H1 (cell line): ENCODE results near the gene HBEGF. TPM values are rescaled to one million over a fixed set of nuclear protein-coding genes. Genes with fewer than 3 reads are reported as not detected.

Source experiments
- CTCF ChIA-PET: fragments of 300-600 bp; sonication (Branson Sonifier 250); formaldehyde crosslinking; loops from one replicate; lab custom pipeline; 2021; ENCODE audit not compliant: partially characterized antibody; lab: Charles Lee
- POLR2A ChIA-PET: fragments of 300-600 bp; sonication (Branson Sonifier 250); formaldehyde crosslinking; loops from one replicate; lab custom pipeline; 2021; ENCODE audit warnings: inconsistent platforms; ENCODE audit not compliant: partially characterized antibody; lab: Charles Lee
- DNase-seq, 2 experiments: peaks; one replicate each; pipeline versions ENCODE4 v3.0.0 to v3.0.0-alpha.2; 2010 to 2022; ENCODE audit warnings: low spot score in 2 of 2, low read depth in 1 of 2, mixed read lengths in 1 of 2
- FAIRE-seq: peaks from 2 replicates; lab custom pipeline; 2011; peaks lifted over from hg19 to GRCh38; lab: Jason Lieb, UNC
- H2AFZ ChIP-seq: 2 replicates; pipeline ENCODE4 v1.8.1; 2012; ENCODE audit warnings: low read length, inconsistent platforms
- H2AK5ac ChIP-seq: 2 replicates; pipeline ENCODE4 v1.6.1; 2013; ENCODE audit warnings: low read depth, low read length
- H2BK120ac ChIP-seq: replicated peaks from 2 replicates; pipeline ENCODE3; 2013; ENCODE audit warnings: low read depth, low read length, inconsistent platforms
- H2BK12ac ChIP-seq: 2 replicates; pipeline ENCODE4 v1.6.1; 2013; ENCODE audit warnings: low read depth, low read length
- H2BK15ac ChIP-seq: 2 replicates; pipeline ENCODE4 v1.6.1; 2013; ENCODE audit warnings: low read length
- H2BK20ac ChIP-seq: 2 replicates; pipeline ENCODE4 v1.6.1; 2013; ENCODE audit warnings: low read length
- H2BK5ac ChIP-seq: 2 replicates; pipeline ENCODE4 v1.6.1; 2013; ENCODE audit warnings: low read depth, low read length
- H3K14ac ChIP-seq: 2 replicates; pipeline ENCODE4 v1.6.1; 2013; ENCODE audit warnings: inconsistent platforms; ENCODE audit not compliant: insufficient read length
- H3K18ac ChIP-seq: 2 replicates; pipeline ENCODE4 v1.6.1; 2013; ENCODE audit warnings: low read length; ENCODE audit errors: extremely low read depth
- H3K23ac ChIP-seq: 2 replicates; pipeline ENCODE4 v1.6.1; 2013; ENCODE audit warnings: inconsistent platforms; ENCODE audit not compliant: insufficient read length
- H3K23me2 ChIP-seq: 2 replicates; pipeline ENCODE4 v1.6.1; 2013; ENCODE audit warnings: low read depth, low read length
- H3K27ac ChIP-seq: 2 replicates; pipeline ENCODE4 v1.6.1; 2011; ENCODE audit warnings: low read depth, low read length, inconsistent platforms
- H3K27me3 ChIP-seq, 4 experiments: replicated peaks in 1 of 4; 1 replicate in 1 of 4; 2 replicates in 3 of 4; pipeline versions ENCODE4 v1.6.1 to v1.8.1; 2011 to 2013; ENCODE audit warnings: low read length in 3 of 4, mild to moderate bottlenecking in 3 of 4, inconsistent platforms in 2 of 4, mixed read lengths in 2 of 4, moderate library complexity in 1 of 4; ENCODE audit not compliant: control insufficient read depth in 3 of 4, insufficient read depth in 3 of 4; ENCODE audit errors: extremely low read depth in 1 of 4
- H3K36me3 ChIP-seq, 4 experiments: 2 replicates each; pipeline versions ENCODE4 v1.6.1 to v1.8.1; 2011 to 2013; ENCODE audit warnings: mild to moderate bottlenecking in 4 of 4, low read length in 3 of 4, moderate library complexity in 2 of 4, control low read depth in 1 of 4, inconsistent platforms in 1 of 4; ENCODE audit not compliant: insufficient read depth in 4 of 4, control insufficient read depth in 2 of 4
- H3K4ac ChIP-seq: replicated peaks from 2 replicates; pipeline ENCODE3; 2013; ENCODE audit warnings: low read length, low read depth, mixed read lengths, inconsistent platforms; ENCODE audit not compliant: insufficient read length
- H3K4me1 ChIP-seq, 4 experiments: replicated peaks in 1 of 4; 1 replicate in 1 of 4; 2 replicates in 3 of 4; pipeline versions ENCODE4 v1.6.1 to v1.8.1; 2011 to 2013; ENCODE audit warnings: low read length in 3 of 4, inconsistent platforms in 2 of 4, mixed read lengths in 1 of 4; ENCODE audit not compliant: insufficient read depth in 4 of 4, control insufficient read depth in 3 of 4
- H3K4me2 ChIP-seq, 2 experiments: 2 replicates each; pipeline versions ENCODE4 v1.6.1 to v1.8.1; 2011 to 2013; ENCODE audit warnings: low read depth in 2 of 2, low read length in 2 of 2, control low read depth in 1 of 2, inconsistent platforms in 1 of 2, mild to moderate bottlenecking in 1 of 2; ENCODE audit not compliant: insufficient read depth in 1 of 2
- H3K4me3 ChIP-seq, 4 experiments: fragments of 200-600, 300-600 bp in 1 of 4; sonication (generic), shearing (Covaris generic), sonication (Bioruptor Twin) in 1 of 4; 2 replicates each; pipeline versions ENCODE4 v1.5.1 to v1.8.1; 2011 to 2016; ENCODE audit warnings: low read length in 4 of 4, low read depth in 3 of 4, control low read depth in 2 of 4, inconsistent platforms in 2 of 4, mild to moderate bottlenecking in 2 of 4, mixed read lengths in 1 of 4, moderate library complexity in 1 of 4; ENCODE audit not compliant: insufficient read depth in 2 of 4; ENCODE audit errors: extremely low read depth in 1 of 4
- H3K56ac ChIP-seq: replicated peaks from 2 replicates; pipeline ENCODE3; 2013; ENCODE audit warnings: low read depth, mild to moderate bottlenecking, mixed read lengths, low read length, inconsistent platforms; ENCODE audit not compliant: insufficient read length
- H3K79me1 ChIP-seq: 2 replicates; pipeline ENCODE4 v1.6.1; 2013; ENCODE audit warnings: low read depth, low read length, control low read depth
- H3K79me2 ChIP-seq, 2 experiments: 2 replicates each; pipeline versions ENCODE4 v1.6.1 to v1.8.1; 2012 to 2013; ENCODE audit warnings: low read length in 2 of 2, mild to moderate bottlenecking in 2 of 2, inconsistent platforms in 1 of 2; ENCODE audit not compliant: insufficient read depth in 2 of 2, control insufficient read depth in 1 of 2
- H3K9ac ChIP-seq, 4 experiments: replicated peaks in 1 of 4; 1 replicate in 1 of 4; 2 replicates in 3 of 4; pipeline versions ENCODE4 v1.6.1 to v1.8.1; 2011 to 2013; ENCODE audit warnings: low read depth in 3 of 4, low read length in 3 of 4, control low read depth in 2 of 4, mild to moderate bottlenecking in 2 of 4, moderate library complexity in 2 of 4, inconsistent platforms in 1 of 4; ENCODE audit errors: extremely low read depth in 1 of 4
- H3K9me3 ChIP-seq, 2 experiments: 2 replicates each; pipeline versions ENCODE4 v1.6.1 to v1.8.1; 2012 to 2013; ENCODE audit warnings: mild to moderate bottlenecking in 2 of 2, moderate library complexity in 2 of 2, control low read depth in 1 of 2, inconsistent platforms in 1 of 2, low read depth in 1 of 2, low read length in 1 of 2, mixed read lengths in 1 of 2; ENCODE audit not compliant: insufficient read depth in 2 of 2
- H4K20me1 ChIP-seq, 2 experiments: replicated peaks in 1 of 2; 2 replicates each; pipeline versions ENCODE3 to v1.8.1; 2011 to 2013; ENCODE audit warnings: inconsistent platforms in 2 of 2, low read length in 2 of 2, mild to moderate bottlenecking in 1 of 2; ENCODE audit not compliant: insufficient read depth in 2 of 2, control insufficient read depth in 1 of 2
- H4K5ac ChIP-seq: 2 replicates; pipeline ENCODE4 v1.6.1; 2013; ENCODE audit warnings: low read length, low read depth, mixed read lengths, inconsistent platforms; ENCODE audit not compliant: insufficient read length
- H4K8ac ChIP-seq: 2 replicates; pipeline ENCODE4 v1.8.0; 2013; ENCODE audit warnings: mild to moderate bottlenecking, moderate library complexity, low read length, inconsistent platforms; ENCODE audit not compliant: insufficient read depth; ENCODE audit errors: extremely low read depth
- H4K91ac ChIP-seq: replicated peaks from 2 replicates; pipeline ENCODE3; 2013; ENCODE audit warnings: low read length, mixed read lengths, inconsistent platforms; ENCODE audit not compliant: insufficient read length
- CBX5 ChIP-seq: fragments of 300-800, 300-1000 bp; sonication (generic); IDR thresholded peaks from 2 replicates; pipeline ENCODE4 v1.7.1; 2016; ENCODE audit warnings: antibody characterized with exemption, low read length, low read depth
- CHD2 ChIP-seq: IDR thresholded peaks from 2 replicates; pipeline ENCODE4 v1.6.1; 2012; ENCODE audit warnings: low read length, improper control_type of control experiment
- CTBP2 ChIP-seq: IDR thresholded peaks from 2 replicates; pipeline ENCODE4 v1.7.0; 2011; ENCODE audit warnings: borderline replicate concordance, mild to moderate bottlenecking, moderate library complexity, mixed read lengths, low read length; ENCODE audit not compliant: insufficient read depth, insufficient read length
- EGR1 ChIP-seq: IDR thresholded peaks from 2 replicates; pipeline ENCODE4 v1.6.1; 2011; ENCODE audit warnings: low read depth, low read length, borderline replicate concordance
- MAFK ChIP-seq: IDR thresholded peaks from 2 replicates; pipeline ENCODE4 v1.6.1; 2012; ENCODE audit warnings: low read depth, mild to moderate bottlenecking, improper control_type of control experiment, low read length
- PHF8 ChIP-seq: fragments of 200-600 bp; sonication (generic); conservative IDR thresholded peaks from 2 replicates; pipeline ENCODE4 v1.7.1; 2012; ENCODE audit warnings: low read depth, mild to moderate bottlenecking, inconsistent platforms, low read length, moderate library complexity
- POLR2A ChIP-seq, 2 experiments: IDR thresholded peaks; 1 replicate in 1 of 2; 2 replicates in 1 of 2; pipeline ENCODE4 v1.6.1; 2011; ENCODE audit warnings: low read depth in 2 of 2, low read length in 2 of 2, mild to moderate bottlenecking in 2 of 2; ENCODE audit errors: control extremely low read depth in 1 of 2
- RNF2 ChIP-seq: fragments of 200-900, 300-1000 bp; sonication (generic); IDR thresholded peaks from 2 replicates; pipeline ENCODE4 v1.7.1; 2016; ENCODE audit warnings: borderline replicate concordance, low read depth, mild to moderate bottlenecking, antibody characterized with exemption, low read length; ENCODE audit not compliant: poor library complexity, severe bottlenecking; ENCODE audit errors: missing control alignments
- SIN3A ChIP-seq, 2 experiments: IDR thresholded peaks in 1 of 2; conservative IDR thresholded peaks in 1 of 2; 2 replicates each; pipeline ENCODE4 v1.6.1; 2011 to 2012; ENCODE audit warnings: low read length in 2 of 2, improper control_type of control experiment in 1 of 2, low read depth in 1 of 2, mild to moderate bottlenecking in 1 of 2
- TAF1 ChIP-seq: IDR thresholded peaks from 2 replicates; pipeline ENCODE4 v1.6.1; 2011; ENCODE audit warnings: mild to moderate bottlenecking, low read depth, low read length
- TBP ChIP-seq: IDR thresholded peaks from 2 replicates; pipeline ENCODE4 v1.6.1; 2011; ENCODE audit warnings: low read depth, low read length, improper control_type of control experiment
- WGBS, 2 experiments: shearing (Covaris generic) in 1 of 2; methylation state at CpG; one replicate each; pipeline versions ENCODE4 v1.1.6 to v1.1.7; 2013 to 2015; ENCODE audit warnings: low lambda C conversion rate in 2 of 2, mixed read lengths in 2 of 2, inconsistent platforms in 1 of 2, low coverage in 1 of 2, missing lambda C conversion rate in 1 of 2; ENCODE audit not compliant: insufficient replicate concordance in 2 of 2, insufficient coverage in 1 of 2, insufficient read length in 1 of 2; ENCODE audit errors: extremely low coverage in 1 of 2, missing lambda C conversion rate in 1 of 2; 5-methylcytosine and 5-hydroxymethylcytosine counted together
- polyA plus RNA-seq, 7 experiments: library from polyadenylated mRNA; depleted of rRNA in 3 of 7; stranded (reverse) in 5 of 7; unstranded in 2 of 7; fragments of >200 nt in 5 of 7; fragments of 200-250 nt in 2 of 7; gene quantifications; 1 replicate in 5 of 7; 2 replicates in 1 of 7; 4 replicates in 1 of 7; pipeline versions ENCODE4 v1.2.1 to v1.2.3, GENCODE V29; 2011 to 2013; ENCODE audit warnings: missing spikeins in 2 of 7, mixed read lengths in 2 of 7
- total RNA-seq: library from RNA; stranded (reverse); fragmentation: NEBNext Ultra II Directional; extraction: Animal tissue kit (Norgen Biotek cat#: 25700); gene quantifications from 2 replicates; pipeline ENCODE4 v1.2.1, GENCODE V29; 2021
- TF ChIP-seq, protein P1 (sequence below): IDR thresholded peaks from 2 replicates; pipeline ENCODE4 v1.6.1; 2012; ENCODE audit warnings: low read length, inconsistent platforms

Gene HBEGF
- total and polyA plus RNA-seq, 2 of the 8 experiments (the other 6 are each of a cell fraction or from before 2014, with no cell fraction given): 2.4 to 2.5 TPM

GRCh38 chr5:140312791-140313189, 33.6 kb downstream of the HBEGF start:
- no peaks in the 10 kb centered on the region for H3K79me1 ChIP-seq
- FAIRE-seq: no peak
- no peak overlapping the region for H3K27ac ChIP-seq
- H2BK20ac ChIP-seq: 0 out of 2 replicates have a peak overlapping the region, but pooled peaks have one; percentile 13
- H4K8ac ChIP-seq: no peak overlapping the region
- no peak overlapping the region for H4K5ac ChIP-seq
- no peaks in the 10 kb centered on the region for H3K79me2 ChIP-seq
- WGBS, 2 experiments: 90% methylated on average over 7 of the region's 7 CpGs; no CpG with 5 or more reads in 1 of the 2 experiments
- H3K27me3 ChIP-seq: no peaks in the 10 kb centered on the region
- H2BK15ac ChIP-seq: no peak overlapping the region
- no peak overlapping the region for H4K91ac ChIP-seq
- no peak overlapping the region for H3K4me3 ChIP-seq
- ChIA-PET POLR2A (interaction anchor here (1.0 to 1.2 kb wide), 2 partner anchors 10 to 12 kb away, joined by 3 read pairs; partner anchors contain the start of gene PFDN1), CTCF (interaction anchor here (1.6 to 1.7 kb wide), 3 partner anchors 33 to 68 kb away, joined by 5 to 8 read pairs (median 6); partner anchors contain the start of gene HBEGF)
- H3K23me2 ChIP-seq: 0 out of 2 replicates have a peak, but pooled peaks cover 2% of the 10 kb centered on the region
- no peak overlapping the region for H3K14ac ChIP-seq
- no peaks in the 10 kb centered on the region for H3K9me3 ChIP-seq
- no peak overlapping the region for H2BK120ac ChIP-seq
- no peak overlapping the region for H3K56ac ChIP-seq
- H2AK5ac ChIP-seq: no peak overlapping the region
- H3K23ac ChIP-seq: no peak overlapping the region
- H3K36me3 ChIP-seq: no peaks in the 10 kb centered on the region
- H3K18ac ChIP-seq: no peak overlapping the region
- H2BK5ac ChIP-seq: no peak overlapping the region
- H3K9ac ChIP-seq: no peak overlapping the region
- H3K4me1 ChIP-seq: peaks cover 0 to 2% (median 0%) of the 10 kb centered on the region in 4 experiments; a peak in 2 of 7 replicates
- no peak overlapping the region for H2AFZ ChIP-seq
- no peaks in the 10 kb centered on the region for H4K20me1 ChIP-seq
- no peak overlapping the region for H3K4me2 ChIP-seq
- no peak overlapping the region for H2BK12ac ChIP-seq
- H3K4ac ChIP-seq: no peak overlapping the region
- no peak for DNase-seq
- TF ChIP-seq RNF2 (no peak), PHF8 (no peak), TAF1 (no peak), SIN3A (conservative IDR thresholded peaks at IDR 0.05 in 1 of 2, IDR thresholded peaks at IDR 0.05 in 1 of 2; ENCODE audit: low read depth in 1 of 2, low read length in 2 of 2) (no peak), MAFK (no peak), CHD2 (no peak), TBP (no peak), CTBP2 (no peak), EGR1 (no peak), CBX5 (no peak), POLR2A (IDR thresholded peaks at IDR 0.05; ENCODE audit: control extremely low read depth in 1 of 2, low read depth in 2 of 2, low read length in 2 of 2) (no peak)
- TF ChIP-seq, protein P1, sequence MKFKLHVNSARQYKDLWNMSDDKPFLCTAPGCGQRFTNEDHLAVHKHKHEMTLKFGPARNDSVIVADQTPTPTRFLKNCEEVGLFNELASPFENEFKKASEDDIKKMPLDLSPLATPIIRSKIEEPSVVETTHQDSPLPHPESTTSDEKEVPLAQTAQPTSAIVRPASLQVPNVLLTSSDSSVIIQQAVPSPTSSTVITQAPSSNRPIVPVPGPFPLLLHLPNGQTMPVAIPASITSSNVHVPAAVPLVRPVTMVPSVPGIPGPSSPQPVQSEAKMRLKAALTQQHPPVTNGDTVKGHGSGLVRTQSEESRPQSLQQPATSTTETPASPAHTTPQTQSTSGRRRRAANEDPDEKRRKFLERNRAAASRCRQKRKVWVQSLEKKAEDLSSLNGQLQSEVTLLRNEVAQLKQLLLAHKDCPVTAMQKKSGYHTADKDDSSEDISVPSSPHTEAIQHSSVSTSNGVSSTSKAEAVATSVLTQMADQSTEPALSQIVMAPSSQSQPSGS: no peak
